Panc1 (cell line): ENCODE results near the gene MT4.

Experiments used
- POLR2AphosphoS5 ChIP-seq: IDR thresholded peaks from 2 replicates; pipeline ENCODE4 v1.6.1; 2012; ENCODE audit warnings: mild to moderate bottlenecking, low read depth, low read length, moderate library complexity
- SIN3A ChIP-seq: IDR thresholded peaks from 2 replicates; pipeline ENCODE4 v1.6.1; 2012; ENCODE audit warnings: low read depth, mild to moderate bottlenecking, low read length, moderate library complexity, borderline replicate concordance; ENCODE audit not compliant: insufficient read depth
- TCF7L2 ChIP-seq: IDR thresholded peaks from 2 replicates; pipeline ENCODE4 v1.6.1; 2011; ENCODE audit warnings: mild to moderate bottlenecking, low read depth, low read length, inconsistent platforms
- TF ChIP-seq, protein P1 (sequence below): fragments of 450-650 bp; IDR thresholded peaks from 2 replicates; pipeline ENCODE4 v1.5.1; 2017; ENCODE audit warnings: mild to moderate bottlenecking
- TF ChIP-seq, protein P2 (sequence below), 2 experiments: IDR thresholded peaks; 2 replicates each; pipeline ENCODE4 v1.6.1; 2011 to 2012; ENCODE audit warnings: low read depth in 2 of 2, control low read depth in 1 of 2, low read length in 1 of 2, mild to moderate bottlenecking in 1 of 2, moderate library complexity in 1 of 2; ENCODE audit not compliant: insufficient read depth in 1 of 2

DNA sequence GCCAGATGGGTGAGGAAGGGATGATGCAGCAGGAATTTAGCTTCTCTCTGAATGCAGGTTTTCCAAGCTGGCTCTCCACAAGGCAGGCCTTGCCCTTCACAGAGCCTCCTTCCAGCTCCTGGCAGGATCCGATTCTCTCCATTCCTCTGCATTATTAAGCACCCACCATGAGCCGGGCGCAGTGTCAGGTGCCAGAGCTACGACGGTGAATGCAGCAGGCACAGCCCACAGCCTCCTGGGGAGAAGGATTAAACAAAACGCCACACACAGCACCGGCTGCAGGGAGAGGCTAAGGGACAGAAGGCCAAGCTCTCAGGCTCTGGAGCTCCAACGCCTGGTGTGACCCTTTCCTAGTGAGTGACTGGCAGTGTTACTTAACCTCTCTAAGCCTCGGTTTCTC lies 36.5 kb downstream of the MT4 start:
- TF ChIP-seq, protein P1, sequence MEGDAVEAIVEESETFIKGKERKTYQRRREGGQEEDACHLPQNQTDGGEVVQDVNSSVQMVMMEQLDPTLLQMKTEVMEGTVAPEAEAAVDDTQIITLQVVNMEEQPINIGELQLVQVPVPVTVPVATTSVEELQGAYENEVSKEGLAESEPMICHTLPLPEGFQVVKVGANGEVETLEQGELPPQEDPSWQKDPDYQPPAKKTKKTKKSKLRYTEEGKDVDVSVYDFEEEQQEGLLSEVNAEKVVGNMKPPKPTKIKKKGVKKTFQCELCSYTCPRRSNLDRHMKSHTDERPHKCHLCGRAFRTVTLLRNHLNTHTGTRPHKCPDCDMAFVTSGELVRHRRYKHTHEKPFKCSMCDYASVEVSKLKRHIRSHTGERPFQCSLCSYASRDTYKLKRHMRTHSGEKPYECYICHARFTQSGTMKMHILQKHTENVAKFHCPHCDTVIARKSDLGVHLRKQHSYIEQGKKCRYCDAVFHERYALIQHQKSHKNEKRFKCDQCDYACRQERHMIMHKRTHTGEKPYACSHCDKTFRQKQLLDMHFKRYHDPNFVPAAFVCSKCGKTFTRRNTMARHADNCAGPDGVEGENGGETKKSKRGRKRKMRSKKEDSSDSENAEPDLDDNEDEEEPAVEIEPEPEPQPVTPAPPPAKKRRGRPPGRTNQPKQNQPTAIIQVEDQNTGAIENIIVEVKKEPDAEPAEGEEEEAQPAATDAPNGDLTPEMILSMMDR, result no peak
- TF ChIP-seq POLR2AphosphoS5, result no peak
- TF ChIP-seq SIN3A, result no peak
- TF ChIP-seq, protein P2, sequence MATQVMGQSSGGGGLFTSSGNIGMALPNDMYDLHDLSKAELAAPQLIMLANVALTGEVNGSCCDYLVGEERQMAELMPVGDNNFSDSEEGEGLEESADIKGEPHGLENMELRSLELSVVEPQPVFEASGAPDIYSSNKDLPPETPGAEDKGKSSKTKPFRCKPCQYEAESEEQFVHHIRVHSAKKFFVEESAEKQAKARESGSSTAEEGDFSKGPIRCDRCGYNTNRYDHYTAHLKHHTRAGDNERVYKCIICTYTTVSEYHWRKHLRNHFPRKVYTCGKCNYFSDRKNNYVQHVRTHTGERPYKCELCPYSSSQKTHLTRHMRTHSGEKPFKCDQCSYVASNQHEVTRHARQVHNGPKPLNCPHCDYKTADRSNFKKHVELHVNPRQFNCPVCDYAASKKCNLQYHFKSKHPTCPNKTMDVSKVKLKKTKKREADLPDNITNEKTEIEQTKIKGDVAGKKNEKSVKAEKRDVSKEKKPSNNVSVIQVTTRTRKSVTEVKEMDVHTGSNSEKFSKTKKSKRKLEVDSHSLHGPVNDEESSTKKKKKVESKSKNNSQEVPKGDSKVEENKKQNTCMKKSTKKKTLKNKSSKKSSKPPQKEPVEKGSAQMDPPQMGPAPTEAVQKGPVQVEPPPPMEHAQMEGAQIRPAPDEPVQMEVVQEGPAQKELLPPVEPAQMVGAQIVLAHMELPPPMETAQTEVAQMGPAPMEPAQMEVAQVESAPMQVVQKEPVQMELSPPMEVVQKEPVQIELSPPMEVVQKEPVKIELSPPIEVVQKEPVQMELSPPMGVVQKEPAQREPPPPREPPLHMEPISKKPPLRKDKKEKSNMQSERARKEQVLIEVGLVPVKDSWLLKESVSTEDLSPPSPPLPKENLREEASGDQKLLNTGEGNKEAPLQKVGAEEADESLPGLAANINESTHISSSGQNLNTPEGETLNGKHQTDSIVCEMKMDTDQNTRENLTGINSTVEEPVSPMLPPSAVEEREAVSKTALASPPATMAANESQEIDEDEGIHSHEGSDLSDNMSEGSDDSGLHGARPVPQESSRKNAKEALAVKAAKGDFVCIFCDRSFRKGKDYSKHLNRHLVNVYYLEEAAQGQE (IDR thresholded peaks at IDR 0.05; ENCODE audit: insufficient read depth in 1 of 2, low read depth in 2 of 2, low read length in 1 of 2), result no peak
- no peak for TF ChIP-seq TCF7L2
